HG03354 (cell line): ENCODE data around the gene GOLGA7B.
A peak's percentile ranks its signal among the peaks of the same experiment; 100 is the strongest.
"Not testable (repeated sequence)": the region's sequence is repeated elsewhere in the genome, so short reads cannot be mapped to it uniquely, and the experiment has no call there.

Experiments
- ATAC-seq: cut with Tn5 transposase; IDR thresholded peaks from one replicate; pipeline ENCODE4 v1.9.1; 2021; ENCODE audit warnings: mild to moderate bottlenecking; ENCODE audit not compliant: unreplicated experiment, poor library complexity, severe bottlenecking

GOLGA7B gene

DNA sequence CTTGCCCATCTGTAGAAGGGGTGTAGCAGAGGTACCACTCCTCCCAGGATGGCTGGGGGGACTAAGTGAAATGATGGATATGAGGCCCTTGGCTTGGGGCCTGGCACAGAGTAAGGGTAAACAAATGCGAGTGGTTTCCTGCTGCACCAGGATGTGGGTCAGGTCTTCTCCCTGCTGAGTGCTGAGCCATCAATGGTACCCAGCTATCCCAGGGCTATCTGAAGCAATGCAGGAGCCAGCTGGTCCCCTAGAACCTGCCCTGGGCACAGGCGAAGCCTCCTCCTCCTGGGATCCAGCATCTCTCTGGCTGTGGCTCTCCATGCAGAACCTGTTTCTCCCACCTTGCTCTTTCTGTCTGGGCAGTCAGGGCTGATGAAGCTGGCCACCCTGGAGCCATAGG lies 20.9 kb upstream of the GOLGA7B start:
- ATAC-seq = no peak

DNA sequence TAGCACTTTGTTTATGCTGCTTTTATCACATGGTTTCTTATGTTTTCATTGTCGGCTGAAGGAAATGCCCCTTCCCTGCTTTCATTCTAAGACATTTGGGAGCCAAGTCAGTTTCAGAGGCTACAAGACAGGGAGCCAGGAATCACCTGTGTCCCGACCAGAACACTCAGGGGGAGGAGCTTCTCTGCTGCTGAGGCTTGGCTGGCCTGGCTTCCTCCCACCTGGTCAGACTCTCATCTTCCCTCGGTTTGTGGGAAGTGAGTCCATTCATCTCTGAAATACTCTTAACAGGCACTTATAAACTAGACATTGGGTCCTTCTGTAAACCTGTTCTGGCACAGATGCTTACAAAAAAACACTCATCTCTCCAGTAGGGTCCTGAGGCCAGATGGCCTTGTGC lies 19.6 kb upstream of the GOLGA7B start:
- no peak for ATAC-seq

DNA sequence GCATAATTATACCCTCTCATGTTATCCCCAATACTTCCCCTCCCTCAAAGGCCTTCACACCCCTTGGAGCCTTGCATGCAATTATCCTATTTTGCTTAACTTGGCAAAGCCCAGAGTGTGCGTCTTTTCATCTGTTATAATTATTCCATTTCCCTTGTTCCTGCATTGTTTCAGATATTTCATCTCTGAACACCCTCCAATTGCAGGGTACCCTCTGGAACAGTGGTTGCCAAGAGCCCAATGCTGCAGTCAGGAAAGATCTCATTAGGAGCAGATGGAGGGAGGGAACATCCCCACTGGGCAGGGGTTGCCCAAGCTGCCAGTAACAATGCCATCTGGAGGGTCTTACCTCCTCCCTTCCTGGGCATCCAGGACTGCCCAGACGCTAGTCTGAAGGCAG lies 18.4 kb upstream of the GOLGA7B start:
- ATAC-seq = no peak

DNA sequence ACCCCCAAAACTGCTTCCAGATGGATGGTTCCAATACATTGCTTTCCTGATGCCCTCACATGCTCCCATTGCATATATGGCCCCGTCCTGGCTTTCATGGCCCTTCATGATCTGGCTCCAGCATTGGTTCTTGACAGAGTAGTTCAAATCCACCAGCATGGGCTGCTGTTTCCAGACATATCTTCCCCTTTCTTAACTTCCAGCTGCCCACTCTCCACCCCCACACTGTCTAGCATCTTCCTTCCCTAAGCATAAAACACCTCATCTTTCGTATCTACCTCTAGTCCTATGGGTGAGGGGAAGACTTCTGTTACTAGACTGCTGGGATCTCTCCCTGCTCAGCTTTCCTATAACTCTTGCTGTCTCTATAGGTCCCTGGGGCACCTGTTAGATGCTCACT lies 13.2 kb upstream of the GOLGA7B start:
- no peak for ATAC-seq

DNA sequence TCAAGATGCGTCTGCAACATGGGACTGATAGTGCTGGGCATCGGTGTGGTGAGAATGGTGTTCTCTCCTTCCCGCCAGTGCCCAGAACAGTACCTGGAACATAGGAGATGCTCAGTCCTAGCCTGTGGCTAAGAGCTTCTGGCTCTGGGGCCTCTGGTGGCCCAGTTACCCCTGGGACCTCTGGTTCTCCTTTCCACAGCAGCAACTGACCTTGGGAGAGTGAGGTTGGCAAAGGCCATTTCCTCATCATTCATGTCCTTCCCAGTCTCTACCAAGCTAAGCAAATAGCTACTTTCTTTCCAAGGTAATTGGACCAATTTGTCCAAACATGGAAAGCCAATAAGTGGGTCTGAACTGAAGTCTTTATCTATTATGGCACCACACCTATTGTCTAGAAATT lies 11.6 kb upstream of the GOLGA7B start:
- ATAC-seq = no peak

DNA sequence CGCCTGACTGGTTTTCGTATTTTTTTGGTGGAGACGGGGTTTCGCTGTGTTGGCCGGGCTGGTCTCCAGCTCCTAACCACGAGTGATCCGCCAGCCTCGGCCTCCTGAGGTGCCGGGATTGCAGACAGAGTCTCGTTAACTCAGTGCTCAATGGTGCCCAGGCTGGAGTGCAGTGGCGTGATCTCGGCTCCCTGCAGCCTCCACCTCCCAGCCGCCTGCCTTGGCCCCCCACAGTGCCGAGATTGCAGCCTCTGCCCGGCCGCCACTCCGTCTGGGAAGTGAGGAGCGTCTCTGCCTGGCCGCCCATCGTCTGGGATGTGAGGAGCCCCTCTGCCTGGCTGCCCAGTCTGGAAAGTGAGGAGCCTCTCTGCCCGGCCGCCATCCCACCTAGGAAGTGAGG lies 8.5 kb upstream of the GOLGA7B start:
- not testable (repeated sequence) for ATAC-seq

DNA sequence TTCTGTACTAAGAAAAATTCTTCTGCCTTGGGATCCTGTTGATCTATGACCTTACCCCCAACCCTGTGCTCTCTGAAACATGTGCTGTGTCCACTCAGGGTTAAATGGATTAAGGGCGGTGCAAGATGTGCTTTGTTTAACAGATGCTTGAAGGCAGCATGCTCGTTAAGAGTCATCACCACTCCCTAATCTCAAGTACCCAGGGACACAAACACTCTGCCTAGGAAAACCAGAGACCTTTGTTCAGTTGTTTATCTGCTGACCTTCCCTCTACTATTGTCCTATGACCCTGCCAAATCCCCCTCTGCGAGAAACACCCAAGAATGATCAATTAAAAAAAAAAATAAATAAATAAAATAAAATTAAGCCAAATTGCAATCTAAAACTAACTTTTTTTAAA lies 7.5 kb upstream of the GOLGA7B start:
- not testable (repeated sequence) for ATAC-seq

DNA sequence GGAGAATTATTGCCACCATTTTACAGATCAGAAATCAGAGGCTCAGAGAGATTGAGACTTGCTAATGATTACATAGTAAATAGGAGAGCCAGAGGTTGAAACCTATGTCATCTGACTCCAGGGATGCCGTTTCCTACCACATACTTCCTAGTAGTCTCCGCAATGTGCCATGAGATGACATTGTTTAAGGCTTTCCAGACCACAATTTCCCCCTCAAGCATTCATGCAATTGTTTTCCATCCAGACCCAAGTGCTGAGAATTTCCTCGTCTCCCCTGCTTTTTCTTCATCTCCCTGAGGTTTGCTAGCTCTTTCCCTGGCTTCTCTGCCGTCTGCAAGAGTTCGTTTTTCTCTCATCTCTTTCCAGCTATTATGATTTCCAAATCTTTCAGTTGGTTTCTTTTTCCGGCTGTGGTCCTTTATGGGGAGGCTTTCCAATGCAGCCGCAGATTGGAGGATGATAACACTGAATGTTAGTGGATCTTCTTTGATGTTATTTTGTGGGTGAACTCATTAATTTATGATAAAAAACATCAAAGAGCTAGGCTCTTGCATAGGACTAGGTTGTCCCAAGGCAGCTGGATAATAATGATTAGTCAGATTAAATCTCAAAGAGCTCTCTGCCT lies 6.9 kb upstream of the GOLGA7B start:
- no peak for ATAC-seq

DNA sequence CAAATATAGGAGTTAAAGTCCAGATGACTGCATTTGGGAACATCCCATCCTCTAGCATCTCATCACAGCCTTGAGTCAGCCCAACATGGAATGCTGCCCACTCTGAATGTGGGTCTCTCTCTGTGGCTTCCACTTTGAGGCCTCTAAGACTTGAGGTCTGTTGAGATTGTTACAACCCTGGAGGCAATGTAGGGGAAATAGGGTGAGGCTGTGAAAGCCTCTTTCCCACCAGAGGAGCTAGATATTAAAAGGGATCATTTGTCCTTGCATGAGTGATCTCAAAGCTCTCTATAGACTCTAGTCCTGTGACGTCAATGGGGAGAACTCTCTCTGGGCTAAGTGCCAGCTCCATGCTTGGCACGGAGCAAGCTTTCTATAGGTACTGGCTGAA lies 6.4 kb upstream of the GOLGA7B start:
- no peak for ATAC-seq

DNA sequence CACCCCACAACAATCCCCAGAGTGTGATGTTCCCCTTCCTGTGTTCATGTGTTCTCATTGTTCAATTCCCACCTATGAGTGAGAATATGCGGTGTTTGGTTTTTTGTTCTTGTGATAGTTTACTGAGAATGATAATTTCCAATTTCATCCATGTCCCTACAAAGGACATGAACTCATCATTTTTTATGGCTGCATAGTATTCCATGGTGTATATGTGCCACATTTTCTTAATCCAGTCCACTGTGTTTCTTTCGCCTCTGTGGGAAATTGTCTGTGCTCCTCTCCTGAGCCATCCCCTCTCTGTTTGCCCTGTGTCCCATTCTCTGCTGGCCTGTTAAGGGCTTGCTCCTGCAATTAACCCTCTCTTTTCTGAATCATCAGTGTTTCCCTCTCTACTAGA lies 5.7 kb upstream of the GOLGA7B start:
- not testable (repeated sequence) for ATAC-seq

DNA sequence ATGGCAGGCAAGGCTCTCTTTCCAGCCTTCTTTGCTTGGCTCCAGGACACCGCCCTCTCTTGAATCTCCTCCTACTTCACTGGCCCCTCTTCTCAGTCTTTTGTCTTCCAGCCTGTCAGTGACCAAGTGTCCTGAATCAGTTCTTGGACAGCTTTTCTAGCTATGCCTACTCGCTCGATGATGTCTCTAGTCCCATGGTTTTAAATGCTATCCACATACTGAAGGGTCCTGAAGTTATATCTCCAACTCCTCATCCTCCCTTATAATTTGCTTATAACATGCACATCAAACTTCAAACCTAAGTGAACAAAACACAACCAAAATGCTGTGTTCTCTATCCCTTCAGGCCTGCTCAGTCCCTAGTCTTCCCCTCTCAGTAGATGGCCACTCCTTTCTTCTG lies 5.0 kb upstream of the GOLGA7B start:
- ATAC-seq = no peak

DNA sequence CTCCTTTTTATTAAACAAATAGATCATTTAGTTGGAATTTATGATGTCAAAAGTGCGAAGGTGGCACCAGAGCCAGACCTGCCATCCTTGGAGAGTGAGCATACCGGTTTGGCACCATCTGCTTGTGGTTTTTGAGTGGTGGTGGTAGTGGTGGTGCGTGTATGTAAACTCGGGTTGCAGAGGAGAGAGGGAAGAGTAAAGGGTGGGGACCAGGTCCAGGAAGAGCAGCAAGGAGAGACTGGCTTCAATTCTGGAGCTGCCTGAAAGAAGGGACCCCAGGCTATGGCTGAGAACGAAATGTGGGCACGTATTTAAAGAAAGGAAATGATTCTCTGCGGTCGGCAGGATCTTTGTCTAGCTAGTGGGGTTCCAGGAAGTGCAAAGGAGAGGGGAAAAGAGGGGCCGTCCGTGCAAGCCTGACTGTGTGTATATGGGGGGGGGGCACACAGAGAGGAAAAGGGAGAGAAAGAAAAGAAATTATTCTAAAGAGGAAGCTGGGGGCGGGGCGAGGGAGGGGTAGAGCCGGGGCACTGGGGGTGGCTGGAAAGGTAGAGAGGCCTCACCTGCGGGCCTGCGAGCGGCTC lies 448 bp upstream of the GOLGA7B start:
- peak; percentile 28 for ATAC-seq

DNA sequence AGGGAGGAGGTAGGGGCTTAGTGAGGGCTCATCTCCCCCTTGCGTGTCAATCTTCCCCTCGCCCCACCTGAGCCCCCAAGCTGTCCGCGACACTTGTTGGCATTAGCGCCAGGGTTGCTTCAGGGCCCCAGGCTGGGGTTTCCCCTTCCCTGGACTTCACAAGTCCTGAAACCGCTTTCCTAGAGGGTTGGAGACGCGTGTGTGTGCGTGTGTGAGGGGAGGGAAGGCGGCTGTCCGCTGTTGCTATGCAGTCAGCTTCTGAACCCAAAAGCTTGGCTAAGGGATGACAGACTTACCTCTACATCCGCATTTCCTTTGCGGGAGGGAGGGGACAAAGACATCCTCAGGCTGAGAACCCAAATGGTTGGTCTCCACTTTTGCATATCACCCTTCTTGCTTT lies 803 bp downstream of the GOLGA7B start:
- no peak for ATAC-seq

DNA sequence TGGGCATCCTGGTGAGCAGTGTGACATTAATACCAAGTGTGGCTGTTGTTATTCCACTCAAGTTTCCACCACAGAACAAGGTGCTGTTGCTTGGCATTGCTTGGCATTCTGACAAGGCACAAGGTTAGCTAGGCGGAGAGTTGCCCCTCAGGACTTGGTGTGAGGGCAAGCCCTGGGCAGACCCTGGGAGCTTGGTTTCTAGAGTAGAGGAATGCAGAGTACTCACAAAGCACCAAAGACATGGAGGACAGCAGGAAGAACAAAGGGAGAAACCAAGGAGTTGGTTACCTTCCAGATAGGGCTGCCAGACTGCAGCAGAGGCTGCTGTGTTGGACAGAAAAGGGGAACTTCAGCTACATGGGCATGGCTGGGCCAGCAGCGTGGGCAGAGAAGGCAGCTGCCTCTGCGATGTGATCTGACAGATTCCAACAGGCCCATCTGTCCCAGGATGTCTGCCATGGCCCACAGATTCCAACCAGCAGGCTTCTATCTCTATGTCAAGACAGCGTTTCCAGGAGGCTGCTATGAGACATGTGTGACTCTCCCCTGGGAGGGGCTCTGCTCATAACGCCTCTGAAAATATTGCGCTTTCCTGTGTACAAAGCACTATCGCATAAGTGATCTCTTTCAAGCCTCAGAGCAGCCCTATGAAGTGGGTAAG lies 1.8 kb downstream of the GOLGA7B start:
- ATAC-seq = no peak

DNA sequence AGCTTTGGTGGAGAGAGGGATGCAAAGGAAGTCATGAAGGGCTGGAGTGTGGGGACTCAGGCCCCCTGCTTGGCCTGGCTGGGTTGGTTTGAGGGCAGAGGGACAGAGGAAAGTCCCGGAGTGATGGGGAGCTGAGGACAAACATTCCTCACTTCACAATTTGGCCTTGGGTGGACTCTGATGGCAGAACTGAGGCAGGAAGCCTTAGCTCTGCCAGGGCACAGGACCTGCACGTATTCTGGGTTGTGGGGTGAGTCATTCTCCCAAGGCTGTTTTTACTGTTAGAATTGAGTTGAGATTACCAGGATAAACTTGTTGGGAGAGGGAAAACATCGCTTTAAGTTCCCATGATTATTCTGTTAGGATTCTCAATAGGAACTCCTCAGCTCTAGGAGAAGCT lies 2.6 kb downstream of the GOLGA7B start:
- no peak for ATAC-seq

DNA sequence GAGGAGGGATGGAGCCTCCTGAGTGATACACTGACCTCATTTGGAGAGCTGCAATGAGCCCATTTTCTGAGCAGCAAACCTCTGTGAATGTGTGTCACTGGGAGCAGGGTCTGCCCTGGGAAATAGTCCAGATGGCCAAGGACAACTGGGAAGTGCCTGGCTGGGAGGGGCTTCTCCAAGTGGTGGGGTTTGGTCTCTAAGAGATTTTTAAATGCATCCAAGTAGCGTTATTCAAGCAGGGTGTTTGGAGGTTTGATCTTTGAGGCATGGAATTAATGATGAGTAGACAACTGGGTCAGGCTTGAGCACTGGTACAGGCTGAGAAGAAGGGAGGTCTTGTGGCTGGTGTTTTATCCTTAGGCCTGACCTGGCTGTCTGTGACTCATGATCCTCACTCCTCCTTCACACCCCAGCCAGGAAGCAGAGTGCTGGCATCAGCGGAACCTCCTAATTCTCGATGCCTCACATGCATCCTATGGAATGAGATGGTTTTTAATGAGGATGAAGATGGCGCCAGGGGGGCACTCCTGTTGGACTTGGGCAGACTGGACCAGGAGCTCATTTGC lies 3.3 kb downstream of the GOLGA7B start:
- no peak for ATAC-seq

DNA sequence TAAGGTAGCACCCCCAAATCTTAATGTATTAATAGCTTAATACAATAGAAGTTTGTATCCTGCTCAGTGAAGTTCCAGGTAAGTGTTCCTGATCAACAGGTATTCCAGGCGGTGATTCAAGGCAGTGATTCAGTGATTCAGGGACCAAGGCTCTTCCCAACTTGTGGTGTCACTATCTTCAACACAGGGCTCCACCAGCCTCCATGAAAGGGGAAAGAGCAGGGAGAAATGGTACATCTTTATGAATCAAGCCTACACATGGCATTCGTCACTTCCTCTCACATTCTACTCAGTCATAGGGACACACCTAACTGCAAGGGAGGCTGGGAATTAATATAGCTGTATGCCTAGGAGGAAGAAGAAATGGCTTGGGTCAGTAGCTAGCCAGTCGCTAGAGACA lies 5.1 kb downstream of the GOLGA7B start:
- ATAC-seq = no peak

DNA sequence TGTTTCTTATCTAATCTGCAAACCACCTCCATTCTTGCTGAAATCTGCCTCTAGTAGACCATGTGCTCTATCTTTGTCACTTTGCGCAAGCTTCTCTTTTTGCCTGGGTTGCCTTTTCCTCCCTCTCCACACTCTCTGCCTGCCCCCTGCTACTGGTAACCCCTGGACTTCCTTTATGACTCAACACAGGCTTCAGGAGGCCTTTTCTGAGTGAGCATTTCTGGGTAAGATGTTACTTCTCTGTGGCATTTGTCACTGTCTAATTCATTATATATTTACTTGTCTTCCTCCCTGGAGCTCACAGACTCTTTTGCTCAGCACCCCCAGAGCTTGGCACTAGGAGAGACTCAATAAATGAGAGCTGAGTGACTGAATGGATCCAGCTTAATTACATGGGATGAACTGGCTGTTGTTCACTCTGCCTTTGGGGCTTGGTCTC lies 8.4 kb downstream of the GOLGA7B start:
- ATAC-seq = no peak

DNA sequence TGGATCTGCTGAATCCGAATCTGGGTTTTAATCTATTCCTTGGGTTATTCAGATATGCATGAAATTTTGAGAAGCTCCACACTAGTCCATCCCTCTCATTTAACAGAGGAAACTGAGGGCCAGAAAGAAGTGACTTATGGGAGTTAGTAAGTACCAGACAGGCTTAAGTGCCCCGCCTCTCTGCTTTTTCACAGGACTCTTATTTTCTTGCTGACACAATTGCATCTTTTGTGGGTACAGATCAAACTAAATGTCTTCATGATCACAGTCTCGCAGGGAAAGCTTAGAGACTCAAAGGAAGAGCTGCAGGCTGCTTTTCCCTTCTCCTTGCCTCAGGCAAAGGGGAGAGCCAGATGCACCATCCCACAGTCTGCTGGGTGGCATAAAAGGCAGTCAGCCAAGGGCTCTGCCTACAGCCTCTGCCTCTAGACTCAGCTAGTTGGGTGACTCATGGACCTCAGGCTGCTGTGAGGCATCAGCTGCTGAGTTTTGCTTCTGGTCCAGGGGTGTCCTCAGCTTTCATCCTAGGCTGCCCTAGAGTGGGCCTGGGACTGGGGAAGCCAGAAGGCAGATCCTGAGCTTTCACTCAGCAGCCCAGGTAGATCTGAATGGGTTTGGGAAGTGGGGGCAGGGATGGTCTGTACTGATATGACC lies 11.6 kb downstream of the GOLGA7B start:
- no peak for ATAC-seq

DNA sequence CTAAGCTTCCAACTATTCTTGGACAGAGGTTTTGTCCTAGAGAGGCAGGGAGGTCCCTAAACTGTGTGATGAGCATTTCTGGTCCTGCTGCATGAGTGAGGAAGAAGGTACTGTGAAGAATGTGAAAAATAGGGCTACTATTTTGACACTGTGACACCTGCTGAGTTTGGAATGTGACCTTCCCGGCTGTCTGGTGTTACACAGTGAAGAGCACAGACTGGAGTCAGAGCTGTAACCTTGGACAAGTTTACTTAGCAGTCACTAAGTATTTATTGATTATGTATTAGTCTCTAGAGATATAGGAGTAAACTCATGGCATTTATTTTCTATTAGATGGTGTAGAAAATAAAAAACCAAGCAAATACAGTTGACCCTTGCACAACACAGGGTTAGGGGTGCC lies 12.3 kb downstream of the GOLGA7B start:
- ATAC-seq = no peak

DNA sequence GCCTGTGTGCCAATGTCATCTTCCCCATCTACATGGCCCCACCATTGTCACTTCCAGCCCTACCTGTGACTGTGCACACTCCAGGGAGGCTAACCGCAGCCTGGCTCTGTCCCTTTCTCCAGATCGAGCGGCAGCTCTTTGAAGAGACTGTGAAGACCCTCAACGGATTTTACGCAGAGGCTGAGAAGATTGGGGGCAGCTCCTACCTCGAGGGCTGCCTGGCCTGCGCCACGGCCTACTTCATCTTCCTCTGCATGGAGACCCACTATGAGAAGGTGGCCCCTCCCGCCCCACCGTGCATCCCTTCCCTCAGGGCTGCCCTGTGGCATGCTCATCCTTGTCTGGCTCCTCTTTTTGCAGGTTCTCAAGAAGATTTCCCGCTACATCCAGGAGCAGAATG lies 14.2 kb downstream of the GOLGA7B start:
- no peak for ATAC-seq
